IPS-15b (cell line): ENCODE data around the gene LMX1B.
A peak's percentile ranks its signal among the peaks of the same experiment; 100 is the strongest.

Experiments
- H3K27me3 ChIP-seq: one replicate; pipeline ENCODE4 v1.6.1; 2013; ENCODE audit warnings: low read length; ENCODE audit not compliant: control insufficient read depth, insufficient read depth
- H3K36me3 ChIP-seq: one replicate; pipeline ENCODE4 v1.6.1; 2013; ENCODE audit warnings: low read length; ENCODE audit not compliant: control insufficient read depth, insufficient read depth
- H3K4me1 ChIP-seq: one replicate; pipeline ENCODE4 v1.6.1; 2013; ENCODE audit warnings: mild to moderate bottlenecking, low read length; ENCODE audit not compliant: control insufficient read depth, insufficient read depth
- H3K4me3 ChIP-seq: one replicate; pipeline ENCODE4 v1.5.1; 2013; ENCODE audit warnings: low read depth, low read length
- H3K9ac ChIP-seq: one replicate; pipeline ENCODE4 v1.6.1; 2013; ENCODE audit warnings: low read depth, mild to moderate bottlenecking, low read length
- H3K9me3 ChIP-seq: one replicate; pipeline ENCODE4 v1.6.1; 2013; ENCODE audit warnings: mild to moderate bottlenecking, low read length; ENCODE audit not compliant: control insufficient read depth, insufficient read depth

The LMX1B gene

DNA sequence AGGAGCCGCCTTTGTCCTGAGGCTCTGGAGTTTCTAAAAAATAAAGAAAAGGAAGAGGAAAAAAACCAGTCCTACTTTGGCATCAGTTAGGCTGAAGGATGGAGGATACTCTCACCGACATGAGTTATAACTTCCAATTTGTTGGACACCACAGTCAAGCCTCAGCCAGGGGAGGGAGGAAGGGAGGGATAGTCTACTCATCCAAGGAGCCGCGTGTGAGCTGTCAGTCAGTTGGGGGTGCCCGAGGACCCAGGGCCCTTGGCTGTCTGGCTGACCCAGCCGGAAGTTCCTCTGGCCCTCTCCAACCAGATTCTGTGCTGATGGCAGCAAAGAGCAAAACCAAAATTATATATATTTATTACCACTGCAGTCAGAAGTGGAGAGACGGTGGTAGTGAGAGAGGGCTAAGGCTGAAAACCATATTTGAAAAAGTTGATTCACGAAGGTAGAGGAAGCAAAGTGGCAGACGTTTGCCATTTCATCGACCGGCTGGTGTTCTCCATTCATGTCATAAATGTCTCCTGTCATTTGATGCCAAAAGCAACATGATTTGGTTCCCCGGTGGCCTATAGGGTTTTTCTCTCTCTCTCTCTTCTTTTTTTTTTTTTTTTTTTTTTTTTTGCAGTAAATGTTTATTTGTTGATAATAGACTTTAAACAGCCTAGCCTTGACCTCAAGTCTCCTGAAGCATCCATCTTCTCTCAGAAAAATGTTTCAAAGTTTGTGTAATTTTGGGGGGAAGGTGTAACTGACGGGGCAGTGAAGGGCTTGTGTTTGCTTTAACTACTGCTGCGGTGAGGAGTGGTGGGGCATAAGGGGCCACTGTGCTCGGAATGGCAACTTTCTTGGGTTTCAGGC is 7.6 kb downstream of the LMX1B start:
- peaks cover 17% of the 10 kb centered on the region for H3K4me1 ChIP-seq
- peak overlapping the region; percentile 30 for H3K4me3 ChIP-seq
- H3K9ac ChIP-seq = no peak overlapping the region
- peaks cover 100% of the 10 kb centered on the region for H3K27me3 ChIP-seq
- no peaks in the 10 kb centered on the region for H3K36me3 ChIP-seq
- H3K9me3 ChIP-seq = no peaks in the 10 kb centered on the region

DNA sequence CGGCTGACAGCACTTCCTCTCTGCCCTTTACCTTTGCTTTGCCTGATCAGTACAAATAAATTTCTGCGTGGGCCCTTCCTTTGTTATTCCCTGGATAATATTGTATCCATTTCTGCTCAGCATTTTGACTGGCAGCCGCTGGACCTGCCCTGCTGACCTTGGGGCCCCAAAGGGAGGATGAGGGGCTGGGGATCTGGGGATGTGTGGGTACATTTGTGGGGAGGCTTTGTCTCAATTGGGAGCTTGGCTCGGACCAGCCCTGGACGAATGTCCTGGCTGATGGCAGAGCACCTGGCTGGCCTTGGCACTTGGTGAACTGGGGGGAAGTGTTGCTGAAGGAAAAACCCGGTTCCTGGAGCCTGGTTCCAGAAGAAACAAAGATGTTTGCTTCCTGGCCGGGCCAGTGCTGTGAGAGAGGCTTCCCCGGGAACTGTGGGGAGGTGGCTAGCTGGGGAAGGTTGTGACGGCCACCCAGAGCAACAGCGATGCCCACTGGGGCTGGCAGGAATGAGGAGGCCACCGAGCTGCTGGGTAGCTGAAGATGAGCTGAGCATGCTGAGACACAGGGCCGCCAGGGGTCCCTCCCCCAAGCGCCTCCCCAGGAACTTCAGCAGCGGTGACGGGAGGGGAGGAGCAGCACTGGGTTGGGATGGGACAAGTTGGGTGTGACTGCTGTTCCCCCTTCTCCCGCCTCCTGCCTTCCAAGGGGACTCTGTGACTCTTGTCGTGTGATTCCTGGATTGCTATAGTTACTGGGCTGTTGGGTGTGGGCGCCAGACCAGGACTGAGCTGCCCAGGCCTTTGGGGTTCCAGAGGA is 8.4 kb downstream of the LMX1B start:
- no peaks in the 10 kb centered on the region for H3K36me3 ChIP-seq
- peaks cover 100% of the 10 kb centered on the region for H3K27me3 ChIP-seq
- H3K9ac ChIP-seq = no peak overlapping the region
- H3K4me3 ChIP-seq = peak overlapping the region; percentile 30
- no peaks in the 10 kb centered on the region for H3K9me3 ChIP-seq
- H3K4me1 ChIP-seq = peaks cover 17% of the 10 kb centered on the region

DNA sequence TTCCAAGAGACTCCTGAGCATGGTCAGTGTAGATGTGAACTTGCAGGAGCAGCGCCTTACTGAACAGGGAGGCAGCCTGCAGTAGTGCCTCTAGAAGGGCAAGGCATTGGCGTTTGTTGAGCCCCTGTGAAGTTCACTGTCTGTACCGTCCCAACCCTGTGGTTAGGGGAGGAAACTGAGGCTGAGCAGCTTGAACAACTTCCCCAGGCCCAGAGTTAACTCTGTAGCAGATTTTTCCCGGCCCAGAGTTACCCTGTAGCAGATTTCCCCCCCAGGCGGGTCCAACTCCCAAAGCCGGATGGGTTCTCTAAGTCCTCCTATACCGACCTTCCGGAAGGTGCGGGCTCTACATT is 9.6 kb downstream of the LMX1B start:
- Histone ChIP-seq H3K27me3 (peaks cover 100% of the 10 kb centered on the region), H3K4me3 (peak overlapping the region; percentile 30), H3K9me3 (no peaks in the 10 kb centered on the region), H3K36me3 (no peaks in the 10 kb centered on the region), H3K9ac (no peak overlapping the region), H3K4me1 (peaks cover 9% of the 10 kb centered on the region)

- Histone ChIP-seq H3K9me3 (no peaks in the 10 kb centered on the region), H3K4me1 (peaks cover 6% of the 10 kb centered on the region), H3K36me3 (no peaks in the 10 kb centered on the region), H3K9ac (no peak overlapping the region), H3K27me3 (peaks cover 100% of the 10 kb centered on the region), H3K4me3 (peak overlapping the region; percentile 30)
These were observed 10.1 kb downstream of the LMX1B start for GRCh38 chr9:126623667-126624478.

GRCh38 chr9:126624479-126624826 is 10.7 kb downstream of the LMX1B start:
- H3K4me3 ChIP-seq = peak overlapping the region; percentile 30
- peaks cover 100% of the 10 kb centered on the region for H3K27me3 ChIP-seq

GRCh38 chr9:126624912-126625311 is 11.2 kb downstream of the LMX1B start:
- no peaks in the 10 kb centered on the region for H3K9me3 ChIP-seq
- H3K4me1 ChIP-seq = peaks cover 6% of the 10 kb centered on the region
- H3K27me3 ChIP-seq = peaks cover 100% of the 10 kb centered on the region
- no peak overlapping the region for H3K9ac ChIP-seq
- H3K36me3 ChIP-seq = no peaks in the 10 kb centered on the region
- H3K4me3 ChIP-seq = peak overlapping the region; percentile 26

More at GRCh38 chr9:126624479-126624826, 10.7 kb downstream of the LMX1B start:
- H3K9me3 ChIP-seq = no peaks in the 10 kb centered on the region
- no peak overlapping the region for H3K9ac ChIP-seq
- no peaks in the 10 kb centered on the region for H3K36me3 ChIP-seq
- peaks cover 6% of the 10 kb centered on the region for H3K4me1 ChIP-seq

- peaks cover 6% of the 10 kb centered on the region for H3K4me1 ChIP-seq
- peak overlapping the region; percentile 46 for H3K4me3 ChIP-seq
- H3K9ac ChIP-seq = no peak overlapping the region
- no peaks in the 10 kb centered on the region for H3K36me3 ChIP-seq
- no peaks in the 10 kb centered on the region for H3K9me3 ChIP-seq
- peaks cover 100% of the 10 kb centered on the region for H3K27me3 ChIP-seq
These were observed 11.8 kb downstream of the LMX1B start for GRCh38 chr9:126625329-126626126.

GRCh38 chr9:126626127-126626925 is 12.6 kb downstream of the LMX1B start:
- no peaks in the 10 kb centered on the region for H3K9me3 ChIP-seq
- peaks cover 98% of the 10 kb centered on the region for H3K27me3 ChIP-seq
- no peaks in the 10 kb centered on the region for H3K36me3 ChIP-seq
- H3K4me3 ChIP-seq = peak overlapping the region; percentile 46
- H3K4me1 ChIP-seq = peaks cover 6% of the 10 kb centered on the region
- H3K9ac ChIP-seq = no peak overlapping the region

GRCh38 chr9:126626926-126627233 is 13.2 kb downstream of the LMX1B start:
- H3K4me1 ChIP-seq = peaks cover 6% of the 10 kb centered on the region
- no peaks in the 10 kb centered on the region for H3K36me3 ChIP-seq
- H3K27me3 ChIP-seq = peaks cover 97% of the 10 kb centered on the region
- H3K9ac ChIP-seq = no peak overlapping the region
- peak overlapping the region; percentile 46 for H3K4me3 ChIP-seq
- no peaks in the 10 kb centered on the region for H3K9me3 ChIP-seq

- no peaks in the 10 kb centered on the region for H3K36me3 ChIP-seq
- no peak overlapping the region for H3K9ac ChIP-seq
- H3K4me3 ChIP-seq = peak overlapping the region; percentile 46
- no peaks in the 10 kb centered on the region for H3K9me3 ChIP-seq
- peaks cover 97% of the 10 kb centered on the region for H3K27me3 ChIP-seq
- peaks cover 3% of the 10 kb centered on the region for H3K4me1 ChIP-seq
These were observed 14.4 kb downstream of the LMX1B start for GRCh38 chr9:126628146-126628545.
